Measurements from ENCODE around the gene HIGD1C. TPM values are rescaled to one million over a fixed set of nuclear protein-coding genes. Genes with fewer than 3 reads are reported as not detected.

Gene HIGD1C
- total RNA-seq, 1 donor from 2014 or later, result not detected

DNA sequence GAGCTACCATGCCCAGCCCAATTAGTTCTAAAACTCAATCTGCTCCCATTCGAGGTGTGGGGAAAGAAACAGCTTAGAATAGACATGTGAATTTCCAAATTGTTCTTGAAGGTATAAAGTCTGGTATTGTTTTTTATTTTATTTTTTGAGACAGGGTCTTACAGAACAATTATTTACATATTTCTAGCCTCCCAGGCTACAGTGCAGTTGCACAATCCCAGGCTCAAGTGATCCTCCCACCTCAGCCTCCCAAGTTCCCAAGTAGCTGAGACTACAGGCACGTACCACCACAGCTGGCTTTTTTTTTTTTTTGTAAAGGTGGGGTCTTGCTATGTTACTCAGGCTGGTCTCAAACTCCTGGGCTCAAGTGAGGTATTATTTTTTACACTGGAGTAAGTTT lies 67.6 kb downstream of the HIGD1C start:
- H3K9me3 Mint-ChIP-seq (ENCODE audit: unreplicated experiment), result no peaks in the 10 kb centered on the region
- DNase-seq (ENCODE audit: extremely low spot score, unreplicated experiment), result no peak
- H3K4me3 Mint-ChIP-seq (ENCODE audit: unreplicated experiment), result no peak overlapping the region
- H3K36me3 Mint-ChIP-seq (ENCODE audit: unreplicated experiment), result peaks cover 1% of the 10 kb centered on the region
- H3K27me3 Mint-ChIP-seq (ENCODE audit: unreplicated experiment), result no peaks in the 10 kb centered on the region
- H3K4me1 Mint-ChIP-seq (ENCODE audit: unreplicated experiment), result peaks cover 28% of the 10 kb centered on the region
- H3K27ac Mint-ChIP-seq (ENCODE audit: unreplicated experiment), result no peak overlapping the region
- TF ChIP-seq CTCF (IDR thresholded peaks at IDR 0.05), result no peak

Other genes starting within 250 kb of the HIGD1C start
- 30.3 and 32.2 TPM in 2 replicates for gene ATF1, start 188.4 kb upstream of the HIGD1C start, total RNA-seq
- not detected in 2 replicates for gene TMPRSS12, start 109.6 kb upstream of the HIGD1C start, total RNA-seq
- gene SLC11A2, start 73.8 kb downstream of the HIGD1C start, total RNA-seq, result 42.6 and 51.8 TPM in 2 replicates
- gene LETMD1, start 95.8 kb downstream of the HIGD1C start, total RNA-seq, result 44.9 and 45.6 TPM in 2 replicates
- gene CSRNP2, start 131.1 kb downstream of the HIGD1C start, total RNA-seq, result 45.1 and 49.0 TPM in 2 replicates
- gene TFCP2, start 220.6 kb downstream of the HIGD1C start, total RNA-seq, result 20.6 and 21.1 TPM in 2 replicates